Ovary (tissue), 3 donors: Measurements from ENCODE around the gene ADAMTSL3.

ENCODE experiments used
- EP300 ChIP-seq: sonication (generic); formaldehyde crosslinking; IDR thresholded peaks from one replicate; pipeline ENCODE4 v1.6.1; 2017; ENCODE audit warnings: antibody characterized with exemption
- POLR2A ChIP-seq: fragments of 450-650 bp; IDR thresholded peaks from one replicate; pipeline ENCODE4 v1.6.1; 2017; ENCODE audit warnings: antibody characterized with exemption, mild to moderate bottlenecking, moderate library complexity
- TF ChIP-seq, protein P1 (sequence below), 3 donors: fragments of 450-650 bp in 2 of 3; fragments of 200-600 bp in 1 of 3; IDR thresholded peaks; one replicate each; pipeline versions ENCODE4 v1.5.1 to v1.8.0; 2016 to 2022; ENCODE audit warnings: antibody characterized with exemption in 3 of 3, mild to moderate bottlenecking in 1 of 3
- donor health status: DM: no; HTN: no; CAD: no.

DNA sequence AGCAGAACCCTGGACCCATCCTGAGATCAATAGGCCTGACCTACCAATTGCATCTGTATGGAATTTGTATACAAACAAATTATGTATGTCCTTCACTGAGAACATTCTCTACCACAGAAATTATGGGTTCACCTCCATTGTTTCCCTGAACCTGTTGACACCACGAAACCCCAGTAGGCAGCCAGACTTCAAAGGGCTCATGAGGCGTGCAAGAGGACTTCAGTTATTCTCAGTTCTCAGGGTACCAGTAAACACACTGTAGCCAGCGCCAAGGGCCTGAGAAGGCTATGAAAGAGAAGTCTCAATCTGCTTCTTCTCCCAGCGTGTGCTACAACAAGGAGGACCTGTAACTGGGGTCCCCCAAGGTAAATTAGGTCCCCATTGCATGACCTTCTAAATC is 326.7 kb downstream of the ADAMTSL3 start:
- TF ChIP-seq EP300 (no peak), POLR2A (no peak)
- TF ChIP-seq, protein P1, sequence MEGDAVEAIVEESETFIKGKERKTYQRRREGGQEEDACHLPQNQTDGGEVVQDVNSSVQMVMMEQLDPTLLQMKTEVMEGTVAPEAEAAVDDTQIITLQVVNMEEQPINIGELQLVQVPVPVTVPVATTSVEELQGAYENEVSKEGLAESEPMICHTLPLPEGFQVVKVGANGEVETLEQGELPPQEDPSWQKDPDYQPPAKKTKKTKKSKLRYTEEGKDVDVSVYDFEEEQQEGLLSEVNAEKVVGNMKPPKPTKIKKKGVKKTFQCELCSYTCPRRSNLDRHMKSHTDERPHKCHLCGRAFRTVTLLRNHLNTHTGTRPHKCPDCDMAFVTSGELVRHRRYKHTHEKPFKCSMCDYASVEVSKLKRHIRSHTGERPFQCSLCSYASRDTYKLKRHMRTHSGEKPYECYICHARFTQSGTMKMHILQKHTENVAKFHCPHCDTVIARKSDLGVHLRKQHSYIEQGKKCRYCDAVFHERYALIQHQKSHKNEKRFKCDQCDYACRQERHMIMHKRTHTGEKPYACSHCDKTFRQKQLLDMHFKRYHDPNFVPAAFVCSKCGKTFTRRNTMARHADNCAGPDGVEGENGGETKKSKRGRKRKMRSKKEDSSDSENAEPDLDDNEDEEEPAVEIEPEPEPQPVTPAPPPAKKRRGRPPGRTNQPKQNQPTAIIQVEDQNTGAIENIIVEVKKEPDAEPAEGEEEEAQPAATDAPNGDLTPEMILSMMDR (IDR thresholded peaks at IDR 0.05): no peak
